ENCODE data around the gene FAM187B. TPM values are rescaled to one million over a fixed set of nuclear protein-coding genes. Genes with fewer than 3 reads are reported as not detected.
A peak's percentile ranks its signal among the peaks of the same experiment; 100 is the strongest.

Gene FAM187B
- total RNA-seq, 1 donor from 2014 or later, result not detected

DNA sequence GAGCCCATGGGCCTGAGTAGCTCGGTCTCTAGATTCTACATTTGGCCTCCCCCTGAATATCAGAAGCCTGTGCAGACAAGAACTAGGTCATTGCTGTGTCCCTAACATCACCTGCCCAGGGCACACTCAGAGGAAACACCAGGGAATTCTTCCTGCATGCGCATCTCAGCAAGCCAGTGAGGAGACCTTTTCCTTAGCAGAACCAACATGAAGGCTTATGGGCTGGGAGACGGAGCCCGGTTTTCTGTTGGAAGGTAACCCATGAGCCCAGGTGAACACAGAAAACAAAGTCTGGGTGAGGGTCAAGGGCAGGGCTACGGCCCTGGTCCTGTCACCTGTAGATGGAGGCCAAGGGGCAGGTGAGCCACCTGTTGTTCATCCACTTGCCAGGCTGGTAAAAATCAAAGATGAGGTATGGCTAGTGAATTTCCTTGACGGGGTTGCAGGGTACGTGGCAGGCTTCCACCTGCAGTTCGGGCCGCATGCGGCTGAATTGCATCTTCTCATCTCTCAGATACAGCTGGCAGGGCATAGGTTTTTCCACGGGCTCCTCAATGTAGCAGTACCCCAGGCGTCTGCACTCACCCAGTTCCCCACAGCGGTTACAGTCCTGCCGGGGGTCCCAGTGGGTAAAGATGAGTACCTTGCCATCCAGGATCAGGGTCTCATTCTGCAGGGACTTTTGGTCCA lies 3.6 kb upstream of the FAM187B start:
- Mint-ChIP-seq H3K4me1 (ENCODE audit: unreplicated experiment) (no peaks in the 10 kb centered on the region), H3K27ac (ENCODE audit: unreplicated experiment) (no peak overlapping the region), H3K36me3 (ENCODE audit: unreplicated experiment) (no peaks in the 10 kb centered on the region), H3K4me3 (ENCODE audit: unreplicated experiment) (no peak overlapping the region), H3K9me3 (ENCODE audit: unreplicated experiment) (no peaks in the 10 kb centered on the region), H3K27me3 (ENCODE audit: unreplicated experiment) (peaks cover 3% of the 10 kb centered on the region)
- TF ChIP-seq, protein P1, sequence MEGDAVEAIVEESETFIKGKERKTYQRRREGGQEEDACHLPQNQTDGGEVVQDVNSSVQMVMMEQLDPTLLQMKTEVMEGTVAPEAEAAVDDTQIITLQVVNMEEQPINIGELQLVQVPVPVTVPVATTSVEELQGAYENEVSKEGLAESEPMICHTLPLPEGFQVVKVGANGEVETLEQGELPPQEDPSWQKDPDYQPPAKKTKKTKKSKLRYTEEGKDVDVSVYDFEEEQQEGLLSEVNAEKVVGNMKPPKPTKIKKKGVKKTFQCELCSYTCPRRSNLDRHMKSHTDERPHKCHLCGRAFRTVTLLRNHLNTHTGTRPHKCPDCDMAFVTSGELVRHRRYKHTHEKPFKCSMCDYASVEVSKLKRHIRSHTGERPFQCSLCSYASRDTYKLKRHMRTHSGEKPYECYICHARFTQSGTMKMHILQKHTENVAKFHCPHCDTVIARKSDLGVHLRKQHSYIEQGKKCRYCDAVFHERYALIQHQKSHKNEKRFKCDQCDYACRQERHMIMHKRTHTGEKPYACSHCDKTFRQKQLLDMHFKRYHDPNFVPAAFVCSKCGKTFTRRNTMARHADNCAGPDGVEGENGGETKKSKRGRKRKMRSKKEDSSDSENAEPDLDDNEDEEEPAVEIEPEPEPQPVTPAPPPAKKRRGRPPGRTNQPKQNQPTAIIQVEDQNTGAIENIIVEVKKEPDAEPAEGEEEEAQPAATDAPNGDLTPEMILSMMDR (IDR thresholded peaks at IDR 0.05), result no peak
- peak; percentile 68 for DNase-seq (ENCODE audit: extremely low spot score, unreplicated experiment)

DNA sequence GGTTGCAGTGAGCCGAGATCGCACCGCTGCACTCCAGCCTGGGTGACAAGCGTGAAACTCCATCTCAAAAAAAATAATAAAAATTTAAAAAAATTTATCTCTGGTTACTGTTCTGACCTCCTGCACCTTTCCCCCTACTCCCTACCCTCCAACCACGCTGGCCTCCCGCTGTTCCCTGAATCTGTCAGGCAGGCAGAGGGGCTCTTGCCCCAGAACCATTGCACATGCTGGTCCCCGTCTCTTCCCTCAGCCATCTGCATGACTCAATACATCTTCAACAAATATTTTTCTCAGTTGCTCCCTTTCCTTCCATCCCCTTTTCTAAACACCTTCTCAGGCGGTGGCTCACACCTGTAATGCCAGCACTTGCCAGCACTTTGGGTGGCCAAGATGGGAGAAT lies 1.1 kb upstream of the FAM187B start:
- Mint-ChIP-seq H3K27me3 (ENCODE audit: unreplicated experiment) (peaks cover 10% of the 10 kb centered on the region), H3K9me3 (ENCODE audit: unreplicated experiment) (no peaks in the 10 kb centered on the region), H3K4me3 (ENCODE audit: unreplicated experiment) (no peak overlapping the region), H3K36me3 (ENCODE audit: unreplicated experiment) (no peaks in the 10 kb centered on the region), H3K27ac (ENCODE audit: unreplicated experiment) (no peak overlapping the region), H3K4me1 (ENCODE audit: unreplicated experiment) (no peaks in the 10 kb centered on the region)
- no peak for DNase-seq (ENCODE audit: extremely low spot score, unreplicated experiment)
- TF ChIP-seq, protein P1 (IDR thresholded peaks at IDR 0.05), result no peak

DNA sequence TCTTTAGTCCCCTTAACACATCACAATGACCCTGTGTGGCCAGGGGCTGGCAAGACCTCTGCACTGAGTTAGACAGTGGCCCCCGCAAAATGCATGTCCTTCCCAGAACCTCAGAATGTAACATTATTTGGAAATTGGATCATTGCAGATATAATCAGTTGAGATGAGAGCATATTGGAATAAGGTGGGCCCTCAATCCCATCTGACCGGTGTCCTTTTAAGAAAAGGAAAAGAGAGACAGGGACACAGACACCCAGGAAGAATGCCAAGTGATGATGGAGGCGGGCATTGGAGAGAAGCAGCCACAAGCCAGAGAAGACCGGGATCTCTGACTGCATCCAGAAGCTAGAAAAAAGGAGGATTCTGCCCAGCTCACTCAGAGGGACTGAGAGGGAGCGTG lies 1.8 kb downstream of the FAM187B start:
- Mint-ChIP-seq H3K36me3 (ENCODE audit: unreplicated experiment) (no peaks in the 10 kb centered on the region), H3K9me3 (ENCODE audit: unreplicated experiment) (no peaks in the 10 kb centered on the region), H3K4me3 (ENCODE audit: unreplicated experiment) (no peak overlapping the region), H3K27ac (ENCODE audit: unreplicated experiment) (no peak overlapping the region), H3K4me1 (ENCODE audit: unreplicated experiment) (peaks cover 4% of the 10 kb centered on the region), H3K27me3 (ENCODE audit: unreplicated experiment) (peaks cover 10% of the 10 kb centered on the region)
- TF ChIP-seq, protein P1 (IDR thresholded peaks at IDR 0.05), result no peak
- peak; percentile 34 for DNase-seq (ENCODE audit: extremely low spot score, unreplicated experiment)

DNA sequence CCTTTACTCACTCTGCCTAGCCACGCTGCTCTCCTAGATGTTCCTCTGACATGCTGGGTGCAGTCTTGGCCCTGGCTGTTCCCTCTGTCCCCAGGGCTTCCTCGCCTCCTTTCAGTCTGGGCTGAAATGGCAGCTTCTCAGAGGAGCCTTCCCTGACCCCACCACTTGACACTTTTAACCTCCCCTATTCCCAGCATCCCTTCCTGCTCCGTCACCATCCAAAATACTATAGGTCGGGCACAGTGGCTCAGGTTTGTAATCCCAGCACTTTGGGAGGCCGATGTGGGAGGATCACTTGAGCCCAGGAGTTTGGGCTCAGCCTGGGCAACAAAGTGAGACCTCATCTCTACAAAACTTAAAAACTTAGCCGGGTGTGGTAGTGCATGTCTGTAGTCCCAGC lies 2.6 kb downstream of the FAM187B start:
- TF ChIP-seq, protein P1 (IDR thresholded peaks at IDR 0.05), result no peak
- peaks cover 10% of the 10 kb centered on the region for H3K27me3 Mint-ChIP-seq (ENCODE audit: unreplicated experiment)
- H3K36me3 Mint-ChIP-seq (ENCODE audit: unreplicated experiment), result no peaks in the 10 kb centered on the region
- no peak overlapping the region for H3K27ac Mint-ChIP-seq (ENCODE audit: unreplicated experiment)
- no peaks in the 10 kb centered on the region for H3K9me3 Mint-ChIP-seq (ENCODE audit: unreplicated experiment)
- peak; percentile 48 for DNase-seq (ENCODE audit: extremely low spot score, unreplicated experiment)
- no peak overlapping the region for H3K4me3 Mint-ChIP-seq (ENCODE audit: unreplicated experiment)
- H3K4me1 Mint-ChIP-seq (ENCODE audit: unreplicated experiment), result peaks cover 4% of the 10 kb centered on the region

DNA sequence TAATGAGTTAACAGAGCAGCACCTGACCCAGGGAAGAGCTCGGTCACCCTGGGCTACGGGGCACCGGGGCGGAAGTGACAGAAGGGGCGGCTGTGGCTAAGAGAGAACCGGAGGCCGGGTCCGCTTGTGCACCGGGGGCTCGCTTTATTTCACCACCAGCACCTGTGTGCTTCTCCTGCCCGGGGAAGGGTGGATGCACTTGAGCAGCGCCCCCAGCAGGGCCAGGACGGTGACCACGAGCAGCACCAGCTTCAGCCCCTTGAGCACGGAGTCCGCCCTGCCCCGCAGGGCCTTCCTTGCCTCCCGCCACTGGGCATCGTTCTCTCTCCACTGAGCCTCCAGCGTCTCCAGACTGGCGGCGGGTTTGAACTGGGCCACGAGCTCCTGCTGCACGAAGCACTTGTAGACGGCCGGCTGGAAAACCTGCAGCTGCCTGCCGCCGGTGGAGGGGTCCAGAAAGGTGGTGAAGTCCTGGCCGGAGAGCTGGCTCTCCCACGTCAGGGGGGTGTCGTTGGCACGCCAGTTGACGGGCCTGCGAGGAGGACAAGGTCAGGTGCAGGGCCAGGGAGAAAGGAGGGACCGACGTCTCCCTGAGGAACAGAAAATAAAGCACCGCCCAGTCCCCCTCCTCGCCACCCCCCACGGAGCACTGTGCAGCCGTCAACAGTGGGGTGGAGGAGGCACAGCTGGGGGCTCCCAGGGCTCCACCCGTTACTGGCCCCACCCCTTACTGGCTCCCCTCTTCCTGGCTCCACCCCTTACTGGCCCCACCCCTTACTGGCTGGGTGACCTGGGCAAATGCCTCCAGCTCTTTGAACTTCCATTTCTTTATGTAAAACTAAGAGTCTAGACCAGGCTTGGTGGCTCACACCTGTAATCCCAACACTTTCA lies 3.6 kb downstream of the FAM187B start:
- H3K4me1 Mint-ChIP-seq (ENCODE audit: unreplicated experiment), result peaks cover 4% of the 10 kb centered on the region
- no peaks in the 10 kb centered on the region for H3K36me3 Mint-ChIP-seq (ENCODE audit: unreplicated experiment)
- no peak overlapping the region for H3K27ac Mint-ChIP-seq (ENCODE audit: unreplicated experiment)
- DNase-seq (ENCODE audit: extremely low spot score, unreplicated experiment), result peak; percentile 81
- H3K4me3 Mint-ChIP-seq (ENCODE audit: unreplicated experiment), result no peak overlapping the region
- H3K9me3 Mint-ChIP-seq (ENCODE audit: unreplicated experiment), result no peaks in the 10 kb centered on the region
- peaks cover 10% of the 10 kb centered on the region for H3K27me3 Mint-ChIP-seq (ENCODE audit: unreplicated experiment)
- TF ChIP-seq, protein P1 (IDR thresholded peaks at IDR 0.05), result no peak

Measured in osteocyte (in vitro differentiated cells).